ENCODE results near the gene ASS1.

Gene ASS1

DNA sequence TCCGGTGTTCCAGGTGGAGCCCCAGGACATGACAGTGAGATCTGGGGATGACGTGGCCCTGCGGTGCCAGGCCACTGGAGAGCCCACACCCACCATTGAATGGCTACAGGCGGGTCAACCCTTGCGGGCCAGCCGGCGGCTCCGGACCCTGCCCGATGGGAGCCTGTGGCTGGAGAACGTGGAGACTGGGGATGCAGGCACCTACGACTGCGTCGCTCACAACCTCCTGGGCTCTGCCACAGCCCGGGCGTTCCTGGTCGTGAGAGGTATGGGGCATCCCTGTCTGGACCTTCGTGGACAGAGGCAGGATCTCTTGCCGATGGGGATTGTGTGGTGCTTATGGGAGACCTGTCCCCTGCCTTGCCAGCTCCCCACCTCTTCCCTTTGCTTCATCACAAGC is 26.0 kb upstream of the ASS1 start:
- no peak for DNase-seq (ENCODE audit: low read depth in 1 of 2, low spot score in 1 of 2)

DNA sequence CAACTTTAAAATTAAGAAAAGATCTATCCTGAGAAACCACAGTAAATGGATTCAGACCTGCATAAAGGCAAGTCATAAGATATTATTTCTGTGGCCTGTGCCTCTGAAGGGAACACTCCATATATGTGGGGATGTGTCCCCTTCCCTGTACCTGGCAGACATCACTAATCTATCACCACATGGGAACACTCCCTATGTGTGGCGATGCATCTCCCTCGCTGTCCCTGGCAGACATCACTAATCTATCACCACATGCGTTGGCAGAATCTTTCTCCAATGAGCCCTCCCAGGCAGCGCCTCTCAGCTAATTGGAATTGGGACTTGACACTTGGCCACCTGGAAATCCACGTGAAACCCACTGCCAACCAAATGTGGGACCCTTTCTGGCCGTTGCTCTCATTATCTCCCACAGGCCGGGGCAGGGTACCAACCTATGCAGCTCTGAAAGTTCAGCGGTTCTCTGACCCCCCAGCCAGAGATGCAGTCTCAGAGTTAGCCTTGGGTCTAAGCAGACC is 25.2 kb upstream of the ASS1 start:
- DNase-seq (ENCODE audit: low read depth in 1 of 2, low spot score in 1 of 2): no peak

GRCh38 chr9:130421154-130421801 is 23.5 kb upstream of the ASS1 start:
- no peak for DNase-seq (ENCODE audit: low read depth in 1 of 2, low spot score in 1 of 2)

DNA sequence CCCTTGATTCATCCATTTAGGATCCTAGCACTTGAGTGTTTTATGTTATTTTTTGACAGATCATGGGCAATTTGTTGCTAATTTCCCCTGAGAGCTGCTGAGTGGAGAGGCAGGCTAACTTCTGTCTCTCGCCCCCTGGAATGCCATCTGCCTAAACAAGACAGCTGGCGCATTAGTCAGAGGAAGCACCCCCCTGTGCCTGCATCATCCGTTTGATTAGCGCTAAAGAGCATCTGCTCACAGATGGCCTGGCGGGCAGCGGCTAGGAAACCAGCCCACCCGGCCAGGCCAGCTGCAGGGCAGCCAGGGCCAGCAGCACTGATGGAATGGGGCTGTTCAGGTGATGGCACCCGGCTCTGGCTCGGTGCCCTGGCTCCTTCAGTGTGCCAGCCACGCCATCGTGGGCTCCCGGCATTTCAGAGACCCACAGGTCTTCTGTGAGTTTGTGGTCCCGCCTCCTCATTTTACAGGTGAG is 22.9 kb upstream of the ASS1 start:
- DNase-seq (ENCODE audit: low read depth in 1 of 2, low spot score in 1 of 2): no peak

DNA sequence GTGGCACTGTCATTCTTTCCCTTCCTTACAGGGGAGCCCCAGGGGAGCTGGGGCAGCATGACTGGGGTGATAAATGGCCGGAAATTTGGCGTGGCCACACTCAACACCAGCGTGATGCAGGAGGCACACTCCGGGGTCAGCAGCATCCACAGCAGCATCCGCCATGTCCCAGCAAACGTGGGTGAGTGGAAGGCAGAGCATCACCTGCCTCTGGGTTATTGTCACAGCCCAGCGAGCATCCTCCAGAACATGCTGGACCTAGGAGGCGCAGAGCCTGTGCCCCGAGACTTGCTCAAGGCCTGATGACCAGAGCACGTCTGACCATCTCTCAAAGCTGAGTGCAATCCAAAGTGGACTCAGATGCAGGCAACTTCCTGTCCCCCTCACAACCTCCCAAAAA is 22.2 kb upstream of the ASS1 start:
- DNase-seq (ENCODE audit: low read depth in 1 of 2, low spot score in 1 of 2): no peak

DNA sequence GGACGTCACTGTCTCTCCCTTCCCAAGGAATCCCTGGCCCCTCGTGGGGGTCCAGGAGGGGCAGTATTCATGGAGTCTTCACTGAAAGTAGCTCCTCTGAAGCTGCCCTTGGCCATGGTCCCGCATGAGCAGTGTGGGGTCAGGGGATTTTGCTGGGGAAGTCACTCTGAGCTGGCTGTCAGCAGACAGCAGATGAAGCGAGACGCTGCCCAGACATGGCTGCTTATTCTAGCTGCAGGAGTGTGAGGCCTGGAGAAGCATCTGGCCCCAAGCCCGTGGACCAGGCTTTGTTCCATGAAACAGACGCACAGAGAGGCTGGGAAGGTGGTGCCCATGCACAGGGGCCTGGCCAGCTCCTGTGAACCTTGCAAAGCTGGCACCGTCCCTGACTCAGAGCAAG is 21.5 kb upstream of the ASS1 start:
- DNase-seq (ENCODE audit: low read depth in 1 of 2, low spot score in 1 of 2): no peak

- no peak for DNase-seq (ENCODE audit: low read depth in 1 of 2, low spot score in 1 of 2)
Measured at GRCh38 chr9:130424595-130425454, 19.9 kb upstream of the ASS1 start.

DNA sequence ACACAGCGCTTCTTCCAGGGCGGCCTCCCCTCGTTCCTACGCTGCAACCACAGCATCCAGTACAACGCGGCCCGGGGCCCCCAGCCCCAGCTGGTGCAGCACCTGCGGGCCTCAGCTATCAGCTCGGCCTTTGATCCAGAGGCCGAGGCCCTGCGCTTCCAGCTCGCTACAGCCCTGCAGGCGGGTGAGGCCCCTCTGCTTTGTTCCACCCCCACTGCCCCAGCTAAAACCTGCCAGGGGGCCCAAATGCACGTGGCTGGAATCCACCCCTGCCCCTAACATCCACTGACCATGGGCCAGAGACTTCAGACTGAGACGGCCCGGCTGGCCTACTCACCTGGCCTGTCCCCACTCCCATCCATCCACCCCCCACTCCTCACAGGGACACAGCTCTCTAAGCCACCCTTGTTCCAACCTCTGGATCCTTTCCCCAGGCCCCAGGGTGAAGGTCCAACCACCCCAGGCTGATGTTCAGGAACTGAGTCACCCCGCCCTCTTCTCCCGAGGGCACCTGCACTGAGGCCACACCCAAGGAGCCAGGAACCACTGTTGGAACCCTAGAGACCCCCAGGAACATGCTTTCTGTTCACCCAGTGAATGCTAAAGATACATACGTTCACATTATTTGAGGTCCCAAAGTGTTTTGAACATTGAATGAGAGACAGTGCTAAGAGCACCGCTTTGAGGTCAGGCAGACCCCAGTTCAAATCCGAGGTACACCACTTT is 18.9 kb upstream of the ASS1 start:
- DNase-seq (ENCODE audit: low read depth in 1 of 2, low spot score in 1 of 2): no peak

- DNase-seq (ENCODE audit: low read depth in 1 of 2, low spot score in 1 of 2): no peak
Measured at GRCh38 chr9:130426467-130426773, 18.3 kb upstream of the ASS1 start.

- DNase-seq (ENCODE audit: low read depth in 1 of 2, low spot score in 1 of 2): no peak
Measured at GRCh38 chr9:130426883-130427282, 17.9 kb upstream of the ASS1 start.

GRCh38 chr9:130427326-130427725 is 17.4 kb upstream of the ASS1 start:
- DNase-seq (ENCODE audit: low read depth in 1 of 2, low spot score in 1 of 2): no peak

DNA sequence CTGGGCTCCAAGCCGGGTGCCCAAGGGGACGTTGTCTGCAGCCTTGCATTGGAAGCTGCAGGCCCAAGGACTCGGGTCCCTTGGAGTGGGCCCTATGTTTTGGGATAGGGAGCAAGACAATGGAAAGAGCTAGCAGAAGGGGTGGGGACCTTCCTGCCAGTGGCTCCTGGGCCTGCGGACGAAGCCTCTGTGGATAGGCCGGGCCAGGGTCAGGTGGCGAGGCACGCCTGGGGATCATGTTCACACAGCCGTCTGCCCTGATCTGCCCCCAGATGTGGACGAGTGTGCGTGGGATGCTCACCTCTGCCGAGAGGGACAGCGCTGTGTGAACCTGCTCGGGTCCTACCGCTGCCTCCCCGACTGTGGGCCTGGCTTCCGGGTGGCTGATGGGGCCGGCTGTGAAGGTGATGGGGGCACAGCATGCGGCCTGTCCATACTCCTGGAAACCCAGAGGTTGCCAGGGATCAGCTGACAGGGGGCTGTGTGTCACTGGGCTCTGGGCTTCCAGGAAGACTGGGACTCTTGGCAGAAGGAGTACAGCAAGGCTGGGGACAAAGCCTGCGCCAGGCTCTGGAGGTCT is 16.6 kb upstream of the ASS1 start:
- DNase-seq (ENCODE audit: low read depth in 1 of 2, low spot score in 1 of 2): no peak

GRCh38 chr9:130429381-130429780 is 15.4 kb upstream of the ASS1 start:
- DNase-seq (ENCODE audit: low read depth in 1 of 2, low spot score in 1 of 2): no peak

DNA sequence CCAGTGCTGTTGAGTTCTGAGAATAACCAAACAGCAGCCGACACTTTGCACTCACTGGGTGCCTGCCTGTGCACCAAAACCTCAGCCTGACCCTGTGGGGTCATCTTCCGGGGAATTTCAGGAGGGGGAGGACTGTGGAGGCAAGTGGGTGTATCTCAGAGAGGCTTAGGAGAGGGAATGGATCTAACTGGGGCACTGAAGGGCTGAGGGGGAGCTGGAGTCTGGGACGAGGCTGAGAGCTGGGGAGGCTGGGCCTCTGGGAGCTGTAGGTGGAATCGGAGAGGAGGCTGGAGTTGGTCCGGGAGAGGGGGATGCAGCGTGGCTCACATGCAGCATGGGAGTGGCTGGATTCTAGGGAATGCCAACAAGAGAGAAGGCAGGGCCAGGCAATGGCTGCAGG is 14.9 kb upstream of the ASS1 start:
- DNase-seq (ENCODE audit: low read depth in 1 of 2, low spot score in 1 of 2): no peak

DNA sequence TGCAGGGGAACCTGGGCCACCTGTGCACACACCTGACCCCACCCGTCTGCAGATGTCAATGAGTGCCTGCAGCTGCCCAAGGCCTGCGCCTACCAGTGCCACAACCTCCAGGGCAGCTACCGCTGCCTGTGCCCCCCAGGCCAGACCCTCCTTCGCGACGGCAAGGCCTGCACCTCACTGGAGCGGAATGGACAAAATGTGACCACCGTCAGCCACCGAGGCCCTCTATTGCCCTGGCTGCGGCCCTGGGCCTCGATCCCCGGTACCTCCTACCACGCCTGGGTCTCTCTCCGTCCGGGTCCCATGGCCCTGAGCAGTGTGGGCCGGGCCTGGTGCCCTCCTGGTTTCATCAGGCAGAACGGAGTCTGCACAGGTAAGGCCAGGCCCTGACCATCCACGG is 14.5 kb upstream of the ASS1 start:
- no peak for DNase-seq (ENCODE audit: low read depth in 1 of 2, low spot score in 1 of 2)

DNA sequence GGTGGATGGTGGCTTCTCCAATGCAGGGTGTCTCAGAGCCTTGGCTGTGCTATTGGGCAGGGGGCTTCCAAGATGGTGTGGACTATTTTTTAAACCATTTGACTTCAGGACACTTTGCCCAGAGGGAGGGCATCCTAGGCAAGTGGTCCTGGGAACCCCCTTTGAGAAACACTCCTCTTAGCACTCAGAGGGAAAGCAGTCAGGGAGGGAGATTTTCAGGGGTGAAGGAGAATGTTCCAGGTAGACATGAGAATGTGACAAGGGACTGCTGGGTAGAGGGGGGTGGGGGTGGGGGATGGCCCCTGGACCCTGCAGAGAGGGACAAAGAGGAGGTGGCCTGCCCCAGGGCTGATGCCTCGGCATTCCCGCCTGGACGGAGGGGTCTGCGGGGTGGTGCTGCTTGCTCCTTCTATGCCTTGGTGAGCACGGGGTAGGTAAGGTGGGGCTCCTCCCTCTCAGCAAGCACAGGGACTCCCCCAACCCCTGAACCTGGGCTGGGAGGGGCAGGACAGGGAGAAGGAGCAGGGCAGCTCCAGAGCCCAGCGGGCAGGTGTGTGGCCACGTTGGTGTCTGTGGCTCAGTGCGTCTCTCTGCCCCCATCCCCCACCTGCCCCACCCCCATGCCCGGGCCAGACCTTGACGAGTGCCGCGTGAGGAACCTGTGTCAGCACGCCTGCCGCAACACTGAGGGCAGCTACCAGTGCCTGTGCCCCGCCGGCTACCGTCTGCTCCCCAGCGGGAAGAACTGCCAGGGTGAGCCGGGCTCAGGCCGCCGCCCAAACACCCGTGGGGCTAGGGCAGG is 13.8 kb upstream of the ASS1 start:
- DNase-seq (ENCODE audit: low read depth in 1 of 2, low spot score in 1 of 2): no peak

- DNase-seq (ENCODE audit: low read depth in 1 of 2, low spot score in 1 of 2): no peak
Measured at GRCh38 chr9:130431536-130432303, 13.0 kb upstream of the ASS1 start.

- no peak for DNase-seq (ENCODE audit: low read depth in 1 of 2, low spot score in 1 of 2)
Measured at GRCh38 chr9:130432362-130432761, 12.4 kb upstream of the ASS1 start.

- no peak for DNase-seq (ENCODE audit: low read depth in 1 of 2, low spot score in 1 of 2)
Measured at GRCh38 chr9:130432796-130433167, 12.0 kb upstream of the ASS1 start.
